Measurements from ENCODE around the gene FAH. TPM values are rescaled to one million over a fixed set of nuclear protein-coding genes. Genes with fewer than 3 reads are reported as not detected.
"Not testable (repeated sequence)": the region's sequence is repeated elsewhere in the genome, so short reads cannot be mapped to it uniquely, and the experiment has no call there.

Gene FAH
- total RNA-seq, 2 donors from 2014 or later: 63.6 to 103 TPM

DNA sequence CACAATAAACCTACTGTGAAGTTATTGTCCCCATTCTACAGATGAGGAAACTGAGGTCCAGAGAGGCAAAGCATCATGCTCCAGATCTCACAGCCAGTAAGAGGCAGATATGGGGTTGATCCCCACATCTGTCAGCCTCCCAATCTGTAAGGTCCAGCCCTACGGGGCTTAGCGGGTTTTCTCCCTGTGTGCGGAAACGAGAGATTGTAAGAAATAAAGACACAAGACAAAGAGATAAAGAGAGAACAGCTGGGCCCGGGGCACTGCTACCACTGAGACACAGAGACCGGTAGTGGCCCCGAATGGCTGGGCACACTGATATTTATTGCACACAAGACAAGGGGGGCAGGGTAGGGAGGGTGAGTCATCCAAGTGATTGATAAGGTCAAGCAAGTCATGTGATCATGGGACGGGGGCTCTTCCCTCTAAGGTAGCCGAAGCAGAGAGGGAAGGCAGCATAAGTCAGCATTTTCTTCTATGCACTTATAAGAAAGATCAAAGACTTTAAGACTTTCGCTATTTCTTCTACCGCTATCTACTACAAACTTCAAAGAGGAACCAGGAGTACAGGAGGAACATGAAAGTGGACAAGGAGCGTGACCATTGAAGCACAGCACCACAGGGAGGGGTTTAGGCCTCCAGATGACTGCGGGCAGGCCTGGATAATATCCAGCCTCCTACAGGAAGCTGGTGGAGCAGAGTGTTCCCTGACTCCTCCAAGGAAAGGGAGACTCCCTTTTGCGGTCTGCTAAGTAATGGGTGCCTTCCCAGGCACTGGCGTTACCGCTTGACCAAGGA, 2.8 kb downstream of the FAH start:
- not testable (repeated sequence) for H3K36me3 Mint-ChIP-seq; DNase-seq (ENCODE audit: low spot score); ATAC-seq; H3K9me3 Mint-ChIP-seq; H3K27me3 Mint-ChIP-seq
- Mint-ChIP-seq H3K27ac (peak overlapping the region; percentile 11 to 93), H3K4me3 (peak overlapping the region; percentile 97), H3K4me1 (ENCODE audit: low read depth in 2 of 2) (peaks cover 44 to 46% of the 10 kb centered on the region in 2 donors)

DNA sequence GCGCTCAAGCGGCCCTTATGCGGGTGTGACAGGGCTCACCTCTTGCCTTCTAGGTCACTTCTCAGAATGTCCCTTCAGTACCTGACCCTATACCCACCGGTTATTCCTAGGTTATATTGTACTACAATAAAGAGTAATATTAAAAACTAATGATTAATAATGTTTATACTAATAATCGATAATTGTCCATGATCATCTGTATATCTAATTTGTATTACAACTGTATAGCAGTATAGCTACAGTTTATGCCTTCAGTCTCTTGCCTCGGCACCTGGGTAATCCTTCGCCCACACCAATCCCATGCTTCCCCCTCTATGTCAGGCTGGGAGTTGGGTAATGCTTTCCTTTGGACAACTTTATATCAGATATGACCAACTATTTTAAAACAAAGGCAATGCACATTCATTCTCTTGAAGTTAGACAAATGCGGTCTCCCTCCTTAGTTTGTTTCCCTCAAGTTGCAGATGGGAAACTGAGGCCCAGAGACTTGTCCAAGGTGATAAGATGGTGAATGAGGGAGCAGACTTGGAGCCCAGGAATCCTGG, 3.4 kb downstream of the FAH start:
- Mint-ChIP-seq H3K9me3 (no peaks in the 10 kb centered on the region), H3K27me3 (no peaks in the 10 kb centered on the region), H3K4me3 (no peak overlapping the region), H3K4me1 (ENCODE audit: low read depth in 2 of 2) (peaks cover 46 to 53% of the 10 kb centered on the region in 2 donors), H3K27ac (no peak overlapping the region), H3K36me3 (peaks cover 7% of the 10 kb centered on the region)
- ATAC-seq (no peak), DNase-seq (ENCODE audit: low spot score) (no peak)

DNA sequence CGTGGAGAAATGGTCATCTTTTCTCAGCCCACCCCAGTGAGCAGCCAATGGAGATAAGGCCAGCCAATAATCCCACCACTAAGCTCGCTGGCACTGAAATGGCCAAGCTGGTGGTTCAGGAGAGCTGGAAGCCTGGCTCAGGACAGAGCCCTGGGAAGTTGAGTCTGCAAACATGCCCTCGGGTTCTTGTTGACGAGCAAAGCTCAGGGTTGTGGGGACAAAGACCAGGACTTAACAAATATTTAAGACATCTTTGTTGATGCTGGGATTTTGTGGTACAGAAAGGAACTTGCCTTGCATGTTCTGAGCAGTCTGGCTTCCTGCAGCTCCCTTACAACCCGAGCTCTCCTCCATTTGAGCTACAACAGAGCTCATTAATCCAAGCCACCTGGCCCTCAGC, 4.4 kb downstream of the FAH start:
- Mint-ChIP-seq H3K4me3 (no peak overlapping the region), H3K27me3 (no peaks in the 10 kb centered on the region), H3K27ac (no peak overlapping the region), H3K36me3 (peaks cover 11% of the 10 kb centered on the region), H3K4me1 (ENCODE audit: low read depth in 2 of 2) (peaks cover 44 to 51% of the 10 kb centered on the region in 2 donors), H3K9me3 (no peaks in the 10 kb centered on the region)
- ATAC-seq (no peak), DNase-seq (ENCODE audit: low spot score) (no peak)

DNA sequence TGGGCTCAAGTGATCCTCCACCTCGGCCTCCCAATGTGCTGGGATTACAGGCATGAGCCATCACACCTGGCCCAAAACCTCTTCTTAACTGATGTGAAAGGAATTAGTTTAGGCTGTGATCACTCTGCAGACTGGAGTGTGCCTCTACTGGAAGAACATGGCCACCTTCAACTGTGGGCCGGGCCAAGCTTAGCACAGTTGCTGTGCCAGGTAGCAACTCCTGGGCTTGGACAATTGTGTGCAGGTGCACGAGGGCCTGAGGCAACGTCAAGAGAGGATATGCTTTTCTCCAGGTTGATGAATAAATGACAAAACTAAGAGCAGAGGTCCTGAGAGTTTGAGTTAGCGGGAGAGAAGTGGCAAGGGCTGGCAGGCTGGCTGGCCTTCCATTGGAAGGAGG, 6.5 kb downstream of the FAH start:
- Mint-ChIP-seq H3K27me3 (no peaks in the 10 kb centered on the region), H3K4me1 (ENCODE audit: low read depth in 2 of 2) (peaks cover 31 to 39% of the 10 kb centered on the region in 2 donors), H3K36me3 (peaks cover 21% of the 10 kb centered on the region), H3K27ac (peak overlapping the region; percentile 86 to 88), H3K9me3 (no peaks in the 10 kb centered on the region), H3K4me3 (peak overlapping the region; percentile 55)
- ATAC-seq: no peak
- no peak for DNase-seq (ENCODE audit: low spot score)

DNA sequence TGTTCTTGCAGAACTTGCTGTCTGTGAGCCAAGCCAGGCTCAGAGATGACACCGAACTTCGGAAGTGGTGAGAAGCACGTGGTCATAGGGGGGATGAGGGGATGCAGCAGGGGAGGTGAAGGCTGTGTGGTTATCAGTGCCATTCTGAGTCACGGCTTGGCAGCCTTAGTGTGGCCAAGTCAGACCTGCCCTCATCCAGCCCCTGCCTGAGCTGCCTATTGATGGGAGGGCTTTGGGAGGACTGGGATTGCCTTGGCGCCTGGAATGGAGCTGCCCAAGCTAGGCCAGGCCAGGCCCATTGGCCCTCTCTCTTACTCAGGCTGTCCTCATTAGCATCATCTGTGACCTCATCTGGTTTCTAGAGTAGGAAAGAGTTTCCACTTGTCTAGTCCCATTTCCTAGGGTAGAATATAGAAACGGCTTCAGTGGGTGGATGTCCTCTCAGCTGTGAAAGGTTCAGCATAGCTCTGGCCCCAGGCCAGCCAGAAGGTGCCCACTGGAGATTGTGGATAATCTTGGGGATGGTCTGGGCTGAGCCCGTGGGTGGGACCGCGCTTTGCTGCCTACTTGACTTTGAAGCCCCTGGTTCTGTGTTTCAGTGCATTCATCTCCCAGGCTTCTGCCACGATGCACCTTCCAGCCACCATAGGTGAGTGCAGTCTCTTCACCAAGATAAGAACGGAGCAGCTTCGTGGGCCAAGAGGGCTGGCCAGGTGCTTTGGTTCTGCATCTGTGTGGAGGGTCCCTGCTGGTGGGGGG, 7.2 kb downstream of the FAH start:
- no peaks in the 10 kb centered on the region for H3K9me3 Mint-ChIP-seq
- H3K27ac Mint-ChIP-seq: peak overlapping the region; percentile 86 to 88
- no peak for DNase-seq (ENCODE audit: low spot score)
- no peaks in the 10 kb centered on the region for H3K27me3 Mint-ChIP-seq
- ATAC-seq: peak; percentile 86 to 87
- H3K4me1 Mint-ChIP-seq (ENCODE audit: low read depth in 2 of 2): peaks cover 25 to 32% of the 10 kb centered on the region in 2 donors
- peaks cover 22% of the 10 kb centered on the region for H3K36me3 Mint-ChIP-seq
- H3K4me3 Mint-ChIP-seq: peak overlapping the region; percentile 74

DNA sequence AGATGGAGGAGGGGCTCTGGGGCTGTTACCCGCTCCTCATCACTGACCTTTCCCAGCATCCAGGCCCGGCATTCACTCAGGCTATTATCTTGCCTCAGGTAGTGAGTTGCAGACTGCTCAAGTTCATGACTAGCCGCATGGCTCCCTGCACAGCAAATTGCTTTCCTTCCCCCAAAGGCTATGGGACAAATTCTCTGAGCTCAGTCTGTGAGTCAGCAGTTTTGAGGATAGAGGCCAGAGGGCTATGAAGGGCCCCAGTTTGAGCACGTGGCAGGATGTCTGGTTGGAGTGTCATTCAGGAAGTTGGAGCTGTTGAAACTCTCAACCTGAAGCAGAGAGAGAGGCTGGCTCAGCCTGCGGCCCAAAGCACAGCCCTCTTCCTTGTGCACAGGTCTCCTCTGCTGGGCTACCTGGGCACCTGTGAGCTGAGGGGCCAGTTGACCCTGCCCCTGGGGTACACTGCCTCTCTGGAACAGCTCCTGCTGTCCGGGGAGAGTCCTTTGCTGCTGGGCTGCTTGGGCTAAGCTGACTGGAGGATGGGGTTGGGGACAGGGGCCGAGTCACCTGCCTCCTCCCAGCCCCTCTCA, 7.9 kb downstream of the FAH start:
- H3K4me3 Mint-ChIP-seq: peak overlapping the region; percentile 74
- H3K27ac Mint-ChIP-seq: peak overlapping the region; percentile 86 to 88
- H3K4me1 Mint-ChIP-seq (ENCODE audit: low read depth in 2 of 2): peaks cover 20 to 26% of the 10 kb centered on the region in 2 donors
- DNase-seq (ENCODE audit: low spot score) (peak; percentile 78), ATAC-seq (peak; percentile 90 to 92)
- no peaks in the 10 kb centered on the region for H3K9me3 Mint-ChIP-seq
- H3K36me3 Mint-ChIP-seq: peaks cover 22% of the 10 kb centered on the region
- no peaks in the 10 kb centered on the region for H3K27me3 Mint-ChIP-seq

DNA sequence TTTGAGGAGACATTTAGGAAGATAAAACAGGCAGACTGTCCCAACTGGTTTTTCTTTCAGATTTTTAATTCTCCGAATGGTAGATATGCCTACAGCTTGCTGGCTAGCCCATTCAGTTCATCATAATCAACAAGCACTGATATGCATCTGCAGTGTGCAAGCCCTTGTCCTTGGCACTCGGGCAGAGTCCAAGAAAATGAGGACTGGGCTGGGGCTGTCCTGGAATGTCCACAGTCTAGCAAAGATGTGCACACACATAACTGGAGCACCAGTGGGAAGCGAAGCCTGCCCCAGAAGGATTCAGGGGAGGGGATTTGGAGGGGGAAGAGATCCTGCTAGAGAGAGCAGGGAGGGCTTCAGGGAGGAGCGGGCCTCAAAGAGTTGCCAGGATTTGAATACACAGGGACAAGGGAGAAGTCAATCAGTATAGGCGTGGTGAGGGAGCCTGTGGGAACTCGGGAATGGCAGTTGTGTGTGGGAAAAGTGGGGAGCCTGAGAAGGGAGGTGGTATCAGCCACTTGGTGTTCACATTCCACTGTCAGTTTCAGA, 8.7 kb downstream of the FAH start:
- H3K36me3 Mint-ChIP-seq: peaks cover 22% of the 10 kb centered on the region
- H3K4me1 Mint-ChIP-seq (ENCODE audit: low read depth in 2 of 2): peaks cover 20 to 26% of the 10 kb centered on the region in 2 donors
- no peak for ATAC-seq
- DNase-seq (ENCODE audit: low spot score): no peak
- H3K4me3 Mint-ChIP-seq: peak overlapping the region; percentile 74
- H3K27ac Mint-ChIP-seq: peak overlapping the region; percentile 86 to 88
- no peaks in the 10 kb centered on the region for H3K9me3 Mint-ChIP-seq
- no peaks in the 10 kb centered on the region for H3K27me3 Mint-ChIP-seq

DNA sequence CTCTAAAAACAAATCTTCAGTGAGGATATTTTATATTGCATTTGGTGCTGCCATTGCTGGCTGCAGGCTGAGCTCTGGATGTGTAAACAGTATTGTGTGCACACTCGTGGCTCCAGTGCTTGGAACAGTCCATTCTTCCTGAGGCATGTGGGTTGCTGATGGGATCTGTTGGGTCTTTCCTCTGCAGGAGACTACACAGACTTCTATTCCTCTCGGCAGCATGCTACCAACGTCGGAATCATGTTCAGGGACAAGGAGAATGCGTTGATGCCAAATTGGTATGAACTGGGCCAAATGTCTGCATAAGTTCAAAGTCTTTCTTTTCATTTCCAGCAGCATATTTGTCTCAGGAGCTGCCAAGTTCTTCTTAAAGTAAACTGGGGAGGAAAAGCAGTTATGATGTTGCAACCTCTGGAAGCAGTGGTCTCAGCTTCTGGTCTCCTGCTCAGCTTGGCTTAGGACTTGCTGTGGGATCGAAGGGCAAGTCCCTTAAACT, 9.3 kb downstream of the FAH start:
- Mint-ChIP-seq H3K36me3 (peaks cover 22% of the 10 kb centered on the region), H3K9me3 (no peaks in the 10 kb centered on the region), H3K4me1 (ENCODE audit: low read depth in 2 of 2) (peaks cover 20 to 26% of the 10 kb centered on the region in 2 donors), H3K27ac (peak overlapping the region; percentile 86 to 88), H3K27me3 (no peaks in the 10 kb centered on the region), H3K4me3 (no peak overlapping the region)
- ATAC-seq (no peak), DNase-seq (ENCODE audit: low spot score) (no peak)

DNA sequence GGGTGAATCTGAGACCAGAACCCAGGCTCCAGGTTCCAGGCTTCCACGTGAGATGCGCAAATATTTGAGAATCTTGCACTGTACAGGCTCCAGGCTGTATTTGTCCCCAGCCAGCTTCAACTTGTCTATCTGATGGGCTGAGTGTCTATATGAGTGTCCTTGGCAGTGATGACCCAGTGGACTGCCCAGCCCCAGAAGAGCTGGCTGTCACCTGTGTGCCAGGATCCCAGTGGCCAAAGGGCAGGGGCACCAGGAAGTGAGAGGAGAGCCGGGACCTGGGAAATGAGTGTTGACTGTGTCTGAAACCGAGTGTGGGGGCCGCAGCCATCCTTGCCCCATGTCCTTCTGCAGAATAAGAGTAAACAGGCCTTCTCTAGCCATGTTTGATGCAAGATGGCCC, 10.4 kb downstream of the FAH start:
- Mint-ChIP-seq H3K9me3 (no peaks in the 10 kb centered on the region), H3K4me3 (no peak overlapping the region), H3K36me3 (peaks cover 22% of the 10 kb centered on the region), H3K27me3 (no peaks in the 10 kb centered on the region), H3K27ac (no peak overlapping the region), H3K4me1 (ENCODE audit: low read depth in 2 of 2) (peaks cover 20 to 26% of the 10 kb centered on the region in 2 donors)
- ATAC-seq (no peak), DNase-seq (ENCODE audit: low spot score) (no peak)

DNA sequence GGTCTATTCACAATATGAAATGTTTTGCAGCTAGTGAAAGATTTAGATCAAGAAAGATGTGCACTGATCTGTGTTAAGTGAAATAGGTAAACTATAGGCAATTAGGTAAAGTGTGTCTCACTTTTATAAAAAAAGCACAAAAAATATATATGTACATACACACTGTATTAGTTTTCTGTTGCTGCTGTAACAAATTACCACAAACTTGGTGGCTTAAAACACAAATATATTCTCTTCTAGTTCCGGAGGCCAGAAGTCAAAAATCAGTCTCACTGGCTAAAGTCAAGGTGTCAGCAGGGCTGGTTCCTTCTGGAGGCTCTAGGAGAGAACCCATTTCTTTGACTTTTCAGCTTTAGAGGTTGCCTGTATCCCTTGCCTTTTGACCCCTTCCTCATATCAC, 11.1 kb downstream of the FAH start:
- no peaks in the 10 kb centered on the region for H3K9me3 Mint-ChIP-seq
- no peak overlapping the region for H3K27ac Mint-ChIP-seq
- H3K27me3 Mint-ChIP-seq: no peaks in the 10 kb centered on the region
- no peak for ATAC-seq
- no peak for DNase-seq (ENCODE audit: low spot score)
- H3K36me3 Mint-ChIP-seq: peaks cover 22% of the 10 kb centered on the region
- peaks cover 20 to 26% of the 10 kb centered on the region in 2 donors for H3K4me1 Mint-ChIP-seq (ENCODE audit: low read depth in 2 of 2)
- H3K4me3 Mint-ChIP-seq: no peak overlapping the region

DNA sequence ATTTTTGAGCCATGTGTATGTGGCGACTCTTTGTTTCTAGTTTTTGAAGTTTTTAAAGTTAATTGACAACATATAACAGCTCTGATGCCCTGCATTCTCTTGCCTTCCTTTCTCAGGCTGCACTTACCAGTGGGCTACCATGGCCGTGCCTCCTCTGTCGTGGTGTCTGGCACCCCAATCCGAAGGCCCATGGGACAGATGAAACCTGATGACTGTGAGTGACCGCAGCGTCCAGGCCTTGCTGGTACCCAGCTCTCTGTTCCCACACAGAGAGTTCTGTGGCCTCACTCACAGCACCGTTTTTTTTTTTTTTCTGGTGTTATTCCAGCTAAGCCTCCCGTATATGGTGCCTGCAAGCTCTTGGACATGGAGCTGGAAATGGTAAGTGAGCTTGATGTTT, 15.1 kb downstream of the FAH start:
- Mint-ChIP-seq H3K9me3 (no peaks in the 10 kb centered on the region), H3K36me3 (peaks cover 7% of the 10 kb centered on the region), H3K27ac (no peak overlapping the region), H3K27me3 (no peaks in the 10 kb centered on the region), H3K4me3 (no peak overlapping the region), H3K4me1 (ENCODE audit: low read depth in 2 of 2) (no peaks in the 10 kb centered on the region)
- DNase-seq (ENCODE audit: low spot score) (no peak), ATAC-seq (no peak)

DNA sequence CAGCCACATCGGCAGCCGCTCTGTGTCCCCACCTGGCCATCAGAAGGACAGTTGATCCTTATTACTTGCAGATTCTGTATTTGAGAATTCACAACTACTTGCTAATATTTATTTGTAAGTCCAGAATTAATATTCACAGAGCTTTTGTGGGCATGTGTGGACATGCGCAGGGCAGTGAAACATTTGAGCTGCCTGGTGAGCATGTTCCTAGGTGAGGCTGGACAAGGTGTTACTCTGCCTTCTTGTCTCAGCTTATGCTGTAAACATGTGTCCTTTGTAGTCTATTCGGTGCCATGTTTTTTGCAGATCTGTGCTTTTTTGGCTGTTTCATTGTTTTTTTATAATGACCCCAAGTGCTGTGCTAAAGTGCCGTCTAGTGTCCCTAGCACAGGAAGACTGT, 15.6 kb downstream of the FAH start:
- Mint-ChIP-seq H3K4me1 (ENCODE audit: low read depth in 2 of 2) (no peaks in the 10 kb centered on the region), H3K4me3 (no peak overlapping the region), H3K36me3 (peaks cover 7% of the 10 kb centered on the region), H3K27ac (no peak overlapping the region), H3K27me3 (no peaks in the 10 kb centered on the region), H3K9me3 (no peaks in the 10 kb centered on the region)
- ATAC-seq: no peak
- DNase-seq (ENCODE audit: low spot score): no peak

DNA sequence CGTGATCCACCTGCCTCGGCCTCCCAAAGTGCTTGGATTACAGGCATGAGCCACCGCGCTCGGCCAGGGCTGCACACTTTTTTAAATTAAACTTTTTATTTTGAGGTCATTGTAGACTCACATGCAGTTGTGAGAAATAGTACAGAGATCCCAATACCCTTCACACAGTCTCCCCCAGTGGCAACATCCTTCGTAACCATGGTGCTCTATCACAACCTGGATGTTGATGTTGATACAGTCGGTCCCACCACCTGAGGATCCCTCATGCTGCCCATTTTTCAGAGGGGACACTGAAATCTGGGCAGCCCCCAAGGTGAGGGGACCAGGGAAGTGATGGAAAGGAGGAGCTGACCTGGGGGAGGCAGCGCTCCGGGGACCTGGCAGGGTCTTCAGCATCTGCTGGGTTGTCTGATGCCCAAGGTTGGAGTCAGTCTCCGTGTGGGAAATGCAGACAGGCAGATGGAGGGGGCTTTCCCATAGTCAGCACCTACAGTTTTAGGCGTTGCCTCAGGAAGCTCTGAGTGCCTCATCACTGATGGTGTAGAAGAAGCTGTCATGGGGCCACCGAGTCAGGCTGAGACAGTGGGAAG, 17.1 kb downstream of the FAH start:
- Mint-ChIP-seq H3K36me3 (no peaks in the 10 kb centered on the region), H3K27me3 (no peaks in the 10 kb centered on the region), H3K9me3 (no peaks in the 10 kb centered on the region), H3K27ac (no peak overlapping the region), H3K4me3 (no peak overlapping the region), H3K4me1 (ENCODE audit: low read depth in 2 of 2) (no peaks in the 10 kb centered on the region)
- DNase-seq (ENCODE audit: low spot score): no peak
- ATAC-seq: no peak

Measured in natural killer cell treated with Interleukin-12 subunit alpha and Interleukin-12 subunit beta and Interleukin-15 and Interleukin-18, amount 100 ng/mL, for 72 hours (primary cell).